A673 (cell line): Measurements from ENCODE around the gene ZC3H12D.

ENCODE experiments used
- EZH2 ChIP-seq: fragments of 200-600 bp; sonication (generic); IDR thresholded peaks from 2 replicates; pipeline ENCODE4 v1.6.1; 2017; ENCODE audit warnings: borderline replicate concordance, low read depth, mild to moderate bottlenecking, mixed read lengths, antibody characterized with exemption, low read length; ENCODE audit not compliant: poor library complexity, severe bottlenecking
- TF ChIP-seq, protein P1 (sequence below): fragments of 300-800, 200-600 bp; sonication (generic); conservative IDR thresholded peaks from 2 replicates; pipeline ENCODE4 v1.5.1; 2017; ENCODE audit warnings: low read depth, mild to moderate bottlenecking, antibody characterized with exemption, low read length, moderate library complexity, mixed read lengths

- TF ChIP-seq, protein P1, sequence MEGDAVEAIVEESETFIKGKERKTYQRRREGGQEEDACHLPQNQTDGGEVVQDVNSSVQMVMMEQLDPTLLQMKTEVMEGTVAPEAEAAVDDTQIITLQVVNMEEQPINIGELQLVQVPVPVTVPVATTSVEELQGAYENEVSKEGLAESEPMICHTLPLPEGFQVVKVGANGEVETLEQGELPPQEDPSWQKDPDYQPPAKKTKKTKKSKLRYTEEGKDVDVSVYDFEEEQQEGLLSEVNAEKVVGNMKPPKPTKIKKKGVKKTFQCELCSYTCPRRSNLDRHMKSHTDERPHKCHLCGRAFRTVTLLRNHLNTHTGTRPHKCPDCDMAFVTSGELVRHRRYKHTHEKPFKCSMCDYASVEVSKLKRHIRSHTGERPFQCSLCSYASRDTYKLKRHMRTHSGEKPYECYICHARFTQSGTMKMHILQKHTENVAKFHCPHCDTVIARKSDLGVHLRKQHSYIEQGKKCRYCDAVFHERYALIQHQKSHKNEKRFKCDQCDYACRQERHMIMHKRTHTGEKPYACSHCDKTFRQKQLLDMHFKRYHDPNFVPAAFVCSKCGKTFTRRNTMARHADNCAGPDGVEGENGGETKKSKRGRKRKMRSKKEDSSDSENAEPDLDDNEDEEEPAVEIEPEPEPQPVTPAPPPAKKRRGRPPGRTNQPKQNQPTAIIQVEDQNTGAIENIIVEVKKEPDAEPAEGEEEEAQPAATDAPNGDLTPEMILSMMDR: no peak
- TF ChIP-seq EZH2: no peak
Measured at GRCh38 chr6:149493761-149494320, 9.0 kb upstream of the ZC3H12D start.
